Endometrium (tissue), 2 donors: ENCODE measurements around the gene GALNT15.
A peak's percentile ranks its signal among the peaks of the same experiment; 100 is the strongest.

ENCODE experiments used
- FAIRE-seq: peaks from 2 replicates; lab custom pipeline; 2012; peaks lifted over from hg19 to GRCh38; lab: Jason Lieb, UNC
- donor health status: control.
- donor health status: control.

Gene GALNT15

DNA sequence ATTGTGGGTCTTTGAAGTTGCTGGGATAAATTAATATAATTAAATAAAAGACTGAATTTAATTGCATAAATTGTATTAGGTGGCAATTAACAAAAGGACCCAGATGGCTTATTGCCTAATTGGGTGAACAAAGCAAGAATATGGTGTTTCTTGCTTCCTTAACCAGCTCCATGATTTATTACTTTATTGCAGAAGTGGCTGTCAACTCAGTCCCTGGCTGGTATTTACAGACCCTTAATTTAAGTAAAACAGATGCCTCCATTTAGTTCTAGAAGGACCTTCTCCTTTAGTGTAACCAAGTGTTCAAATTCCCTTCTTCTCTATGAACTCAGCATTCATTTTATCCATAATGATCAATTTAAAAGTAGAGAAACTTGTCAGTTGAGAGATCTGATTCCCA is 55.2 kb downstream of the GALNT15 start:
- FAIRE-seq = no peak

DNA sequence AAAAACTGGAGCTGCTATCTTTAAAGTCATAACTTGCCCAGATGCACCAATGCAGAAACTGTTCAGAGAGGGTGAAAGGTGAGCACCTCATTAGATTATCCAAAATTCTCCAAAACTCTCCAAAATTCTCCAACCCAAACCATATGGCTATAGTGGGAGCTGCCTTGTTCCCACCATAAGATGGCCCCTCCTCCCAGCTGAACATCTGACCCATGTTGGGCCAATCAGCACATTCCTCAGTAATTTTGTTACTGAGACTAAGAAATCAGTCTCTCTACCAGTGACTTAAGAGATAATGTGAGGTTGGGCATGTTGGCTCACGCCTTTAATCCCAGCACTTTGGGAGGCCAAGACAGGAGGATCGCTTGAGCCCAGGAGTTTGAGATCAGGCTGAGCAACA is 57.5 kb downstream of the GALNT15 start:
- no peak for FAIRE-seq

- no peak for FAIRE-seq
Measured at GRCh38 chr3:16233806-16234205, 59.3 kb downstream of the GALNT15 start.

DNA sequence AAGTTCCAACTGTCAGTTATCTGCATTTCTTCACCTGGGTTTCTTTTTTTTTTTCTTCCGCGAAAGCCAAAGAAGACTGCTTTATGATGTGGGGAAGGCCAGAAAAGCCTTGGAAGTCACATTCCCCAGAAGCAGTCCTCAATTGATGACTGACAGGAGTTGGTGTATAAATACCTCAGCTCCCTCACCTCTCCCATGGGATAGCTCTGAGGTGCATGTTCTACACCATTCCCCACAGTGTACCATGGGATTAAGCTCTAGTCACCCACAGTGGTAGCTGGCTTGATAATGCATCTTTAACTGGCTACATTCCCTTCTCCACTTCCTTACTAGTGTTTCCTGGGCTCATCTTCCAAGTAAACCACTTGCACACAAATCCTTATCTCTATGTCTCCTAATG is 59.8 kb downstream of the GALNT15 start:
- no peak for FAIRE-seq

DNA sequence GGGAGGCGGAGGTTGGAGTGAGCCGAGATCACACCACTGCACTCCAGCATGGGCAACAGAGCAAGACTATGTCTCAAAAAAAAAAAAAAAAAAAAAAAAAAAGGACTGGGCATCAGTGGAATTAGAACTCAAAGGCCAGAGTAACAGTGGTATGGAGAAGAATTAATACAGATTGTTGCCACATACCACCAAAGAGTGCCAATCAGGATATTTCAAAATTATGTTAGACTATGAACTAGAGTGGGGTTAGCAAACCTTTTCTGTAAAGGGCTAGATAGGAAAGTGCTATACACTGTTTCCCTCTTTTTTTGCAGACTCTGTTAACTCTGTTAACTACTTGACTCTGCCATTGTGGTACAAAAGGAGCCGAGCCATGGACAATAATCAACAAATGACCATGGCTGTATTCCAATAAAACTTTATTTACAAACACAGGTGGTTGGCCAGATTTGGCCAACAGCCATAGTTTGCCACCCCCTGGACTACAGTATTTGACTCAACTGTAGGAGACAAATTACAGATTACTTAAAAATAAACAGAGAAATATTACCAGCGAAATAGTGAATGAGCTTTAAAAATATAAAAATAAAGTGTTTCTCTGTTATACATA is 61.7 kb downstream of the GALNT15 start:
- FAIRE-seq = no peak

DNA sequence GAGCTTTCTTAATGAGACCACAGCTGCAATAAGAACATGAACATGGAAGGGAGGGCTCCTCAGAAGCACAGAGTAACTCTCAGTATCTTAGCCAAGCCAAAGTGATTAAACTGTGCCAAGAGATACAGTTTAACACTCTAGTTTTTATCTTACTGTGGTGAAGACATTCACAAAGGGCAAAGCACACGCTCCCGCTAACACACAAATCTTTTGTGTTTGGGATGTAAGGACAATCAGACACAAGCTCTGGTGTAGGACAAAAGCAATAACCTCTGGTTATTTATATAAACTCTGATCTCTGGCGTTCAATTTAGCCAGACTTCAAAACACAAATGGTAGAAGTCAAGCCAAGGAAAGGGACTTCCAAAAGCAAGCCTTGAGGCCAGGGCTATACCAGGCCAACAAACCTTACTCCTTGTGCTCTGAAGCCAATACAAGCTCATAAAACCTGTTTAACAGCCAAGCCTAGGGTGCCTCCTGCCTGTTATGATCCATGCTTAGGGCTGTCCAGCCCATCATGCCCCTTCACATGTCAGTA is 62.4 kb downstream of the GALNT15 start:
- FAIRE-seq = no peak

DNA sequence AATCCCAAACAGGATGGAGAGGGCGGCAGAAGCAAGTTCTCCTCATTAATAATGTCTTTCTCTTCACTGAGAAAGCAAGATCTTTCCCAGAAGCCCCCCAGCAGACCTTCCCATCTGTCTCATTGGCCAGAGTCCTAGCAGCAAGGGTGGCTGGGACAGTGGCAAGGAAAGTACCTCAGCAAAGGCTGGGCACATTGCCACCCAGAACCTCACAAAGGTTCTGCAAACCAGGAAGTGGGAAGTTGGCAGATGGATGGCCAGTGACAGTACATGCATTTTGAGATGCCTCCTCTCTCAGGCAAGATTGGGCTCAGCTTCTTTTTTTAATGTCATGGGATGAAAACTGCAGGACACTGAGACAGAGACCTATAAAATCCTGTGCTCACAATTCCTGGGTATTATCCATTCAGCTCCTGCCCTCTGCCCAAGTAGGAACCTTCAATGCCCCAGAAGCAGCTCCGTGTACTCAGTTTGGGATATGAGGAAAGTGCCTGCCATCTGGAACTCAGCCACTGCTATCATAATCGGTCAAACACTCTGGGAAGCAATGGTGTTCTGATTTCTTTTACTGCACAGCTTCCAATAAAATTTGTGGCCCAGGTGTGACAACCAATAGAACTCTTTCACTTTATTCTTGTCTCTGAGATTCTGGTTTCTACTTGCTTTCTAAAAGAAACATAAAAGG is 64.7 kb downstream of the GALNT15 start:
- no peak for FAIRE-seq

- no peak for FAIRE-seq
Measured at GRCh38 chr3:16239780-16240179, 65.3 kb downstream of the GALNT15 start.

- no peak for FAIRE-seq
Measured at GRCh38 chr3:16240229-16241023, 65.9 kb downstream of the GALNT15 start.

DNA sequence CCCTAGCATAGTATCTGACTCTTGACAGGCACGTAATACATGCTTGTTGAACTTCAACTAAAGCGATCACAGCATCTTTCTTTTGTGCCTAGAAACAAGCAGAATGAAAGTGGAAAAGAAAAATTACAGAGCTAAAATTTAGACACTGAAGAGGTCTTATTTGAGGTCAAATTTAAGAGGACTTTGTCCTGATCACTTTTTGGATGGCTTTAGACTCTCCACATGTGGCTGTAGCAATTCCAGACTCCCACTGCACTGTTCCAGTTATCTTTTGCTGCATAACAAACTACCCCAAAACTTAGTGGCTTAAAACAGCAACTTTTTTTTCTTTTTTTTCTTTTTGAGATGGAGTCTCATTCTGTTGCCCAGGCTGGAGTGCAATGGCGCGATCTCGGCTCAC is 66.7 kb downstream of the GALNT15 start:
- FAIRE-seq = no peak

DNA sequence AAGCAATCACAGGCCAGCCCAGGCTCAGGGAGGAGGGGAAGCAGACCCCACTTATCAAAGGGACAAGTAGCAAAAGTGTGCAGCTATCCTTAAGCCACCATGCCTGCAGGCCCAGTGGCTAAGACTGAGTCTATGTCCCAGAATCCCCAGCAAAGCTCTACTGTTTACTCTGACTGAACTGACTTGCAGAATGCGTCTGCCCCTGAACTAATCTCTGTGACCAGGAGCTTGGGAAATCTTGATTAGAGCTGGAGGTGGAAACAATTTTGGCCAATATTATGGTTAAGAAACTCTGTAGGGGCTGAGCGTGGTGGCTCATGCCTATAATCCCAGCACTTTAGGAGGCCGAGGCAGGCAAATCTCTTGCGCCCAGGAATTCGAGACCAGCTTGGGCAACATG is 67.7 kb downstream of the GALNT15 start:
- FAIRE-seq = no peak

DNA sequence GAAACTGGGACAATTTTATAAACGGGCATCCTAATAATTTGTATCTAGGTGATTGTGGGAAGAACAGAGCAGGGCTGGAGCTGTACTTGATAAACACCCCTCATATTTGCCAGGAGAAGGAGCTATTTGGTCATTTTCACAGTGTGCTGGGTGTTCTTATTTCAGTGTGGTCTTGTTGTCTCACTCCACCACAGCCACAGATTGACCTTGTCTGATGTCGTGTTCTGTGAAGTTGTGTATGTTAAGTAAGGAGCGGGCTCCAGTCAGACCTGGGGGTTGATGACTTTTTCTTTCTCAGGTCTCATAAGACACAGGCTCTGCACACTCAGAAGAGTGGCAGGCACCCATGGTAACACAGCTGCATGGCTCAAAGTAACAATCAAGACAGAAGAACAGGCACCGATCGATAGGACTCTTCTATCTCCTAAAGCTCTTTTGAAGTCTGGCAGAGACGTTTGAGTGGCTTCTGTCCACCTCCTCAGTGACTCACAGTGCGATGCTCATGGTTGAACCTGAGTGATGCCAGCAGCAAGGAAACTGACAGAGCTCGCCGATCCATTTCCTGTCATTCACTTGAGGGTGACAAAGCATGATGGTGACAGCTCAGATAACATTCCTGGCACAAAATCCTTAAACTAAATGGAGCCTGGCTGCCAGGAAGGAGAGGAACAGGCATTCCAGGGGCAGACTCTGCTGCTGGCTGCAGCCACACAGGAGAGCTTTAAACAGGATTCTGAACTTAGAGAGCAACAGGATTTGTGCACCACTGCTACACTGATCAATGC is 69.4 kb downstream of the GALNT15 start:
- no peak for FAIRE-seq

- no peak for FAIRE-seq
Measured at GRCh38 chr3:16245609-16246008, 71.1 kb downstream of the GALNT15 start.

DNA sequence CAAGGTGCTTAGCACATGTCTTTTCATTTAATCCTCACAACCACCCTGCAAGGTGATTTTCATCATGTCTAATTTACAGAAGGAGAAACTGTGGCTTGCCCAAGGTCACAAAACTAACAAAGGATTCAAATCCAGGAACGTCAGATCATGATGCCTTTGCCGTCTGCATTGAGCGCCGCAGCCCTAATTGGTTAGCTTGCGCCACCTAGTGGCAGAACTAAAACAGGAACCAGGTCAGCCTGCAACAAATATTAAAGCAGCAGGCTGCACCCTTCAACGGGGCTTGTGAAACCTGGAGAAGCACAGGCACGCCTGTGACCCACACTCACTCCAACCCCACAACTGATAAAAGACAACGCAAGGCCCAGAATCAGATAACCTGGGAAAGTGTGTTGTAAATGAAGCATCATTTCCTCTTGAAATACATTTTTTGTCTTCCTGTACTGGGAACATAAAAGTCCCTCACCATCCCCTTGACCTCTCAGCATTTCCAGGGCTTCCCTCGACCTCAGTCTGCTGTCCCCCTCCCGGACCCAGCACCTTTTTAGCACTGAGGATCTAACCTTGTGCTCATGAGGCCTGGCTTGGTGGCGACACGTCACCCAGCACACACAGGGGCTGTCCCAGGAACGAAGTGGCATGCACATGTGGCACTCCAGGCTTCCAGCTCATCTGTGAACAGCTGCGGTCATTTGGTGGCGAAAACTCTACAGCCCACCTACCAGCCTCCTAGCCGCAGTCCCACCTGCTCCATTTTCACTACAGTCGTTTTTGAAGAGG is 73.0 kb downstream of the GALNT15 start:
- peak; percentile 21 for FAIRE-seq

GRCh38 chr3:16248556-16248955 is 74.1 kb downstream of the GALNT15 start:
- no peak for FAIRE-seq

GRCh38 chr3:16249336-16249735 is 74.9 kb downstream of the GALNT15 start:
- FAIRE-seq = no peak

DNA sequence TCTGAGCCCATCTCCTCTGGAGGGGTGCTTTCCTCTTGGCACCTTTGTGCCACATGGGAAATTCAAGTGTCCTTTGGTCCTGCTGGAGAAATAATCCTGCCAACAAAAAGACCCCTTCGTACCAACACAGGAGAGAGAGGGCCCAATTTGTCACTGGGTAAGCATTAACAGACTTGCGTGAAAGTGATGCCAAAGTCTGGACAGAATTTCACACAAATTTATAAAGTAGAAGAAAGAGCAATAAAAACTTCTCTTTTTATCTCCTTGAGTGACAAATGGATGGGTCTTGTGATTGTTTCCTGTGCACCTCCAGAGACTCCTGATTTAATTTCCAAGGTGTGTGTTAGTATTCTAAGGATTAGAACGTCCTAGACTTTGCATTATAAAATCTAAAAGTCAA is 75.4 kb downstream of the GALNT15 start:
- no peak for FAIRE-seq

DNA sequence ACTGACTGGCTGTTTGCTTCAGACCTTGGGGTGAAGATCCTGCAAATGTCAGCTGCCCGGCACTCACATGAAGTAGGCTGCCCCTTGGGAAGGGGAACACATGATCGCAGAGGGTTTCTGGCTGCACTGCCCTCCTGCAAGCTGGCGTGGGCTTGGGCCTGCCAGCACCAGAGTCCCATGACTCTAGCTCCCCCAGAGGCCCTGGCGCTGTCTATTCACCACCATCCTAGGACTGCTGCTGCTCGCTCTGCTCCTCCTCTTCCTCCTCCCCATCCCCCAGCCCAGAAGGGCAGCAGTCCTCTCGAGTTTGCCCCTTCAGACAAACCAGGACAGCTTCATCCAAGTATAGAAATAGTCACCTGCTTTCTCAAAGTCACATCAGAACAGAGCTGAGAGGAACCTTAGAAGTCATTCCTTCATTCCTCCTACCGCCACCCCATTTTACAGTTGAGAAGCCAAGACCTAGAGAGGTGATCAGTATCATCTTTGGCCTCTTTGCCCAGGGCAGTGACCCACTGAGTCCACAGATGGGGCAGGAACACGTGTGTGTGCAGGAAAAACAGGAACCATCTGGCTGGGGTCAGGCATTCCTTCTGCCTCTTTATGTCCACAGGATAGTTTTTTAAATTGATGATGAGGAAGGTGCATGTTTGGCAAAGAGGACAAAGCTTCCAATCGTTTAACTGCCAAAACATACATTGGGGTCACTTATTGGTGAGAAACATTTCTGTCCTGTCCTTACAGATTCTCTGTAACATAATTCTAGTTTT is 77.0 kb downstream of the GALNT15 start:
- no peak for FAIRE-seq

DNA sequence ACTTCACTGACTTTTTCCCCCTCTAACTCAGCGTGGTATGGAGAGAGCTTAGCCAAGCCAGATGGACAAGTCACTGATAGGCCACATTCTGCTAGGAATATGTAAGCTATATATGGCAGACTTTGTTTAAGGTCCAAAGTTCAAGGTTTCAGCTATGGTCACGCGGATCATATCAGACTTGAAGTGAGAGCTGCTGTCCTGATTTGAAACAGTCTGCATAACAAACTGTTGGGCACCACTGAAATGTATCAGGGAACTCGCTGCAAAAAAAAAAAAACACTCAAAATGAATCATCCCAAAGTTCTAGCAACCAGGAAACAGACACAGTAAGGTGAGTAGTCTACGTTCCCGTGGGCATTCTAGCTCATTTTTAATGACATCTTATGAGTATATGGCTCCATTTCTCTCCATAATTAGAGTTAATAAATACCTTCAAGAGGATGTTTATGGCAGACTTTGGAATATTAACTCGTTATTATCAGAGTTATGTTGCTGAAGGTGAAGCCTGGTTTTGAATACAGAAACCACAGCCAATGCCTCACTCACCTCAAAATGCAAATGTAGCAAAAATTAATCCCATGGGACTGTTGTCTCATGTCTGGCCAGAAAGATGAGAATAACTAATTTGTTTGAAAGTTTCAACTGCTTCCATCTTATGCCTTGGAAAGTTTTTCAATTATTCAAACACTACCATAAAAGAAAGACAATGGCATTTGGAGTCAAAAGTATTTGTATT is 77.9 kb downstream of the GALNT15 start:
- FAIRE-seq = no peak

DNA sequence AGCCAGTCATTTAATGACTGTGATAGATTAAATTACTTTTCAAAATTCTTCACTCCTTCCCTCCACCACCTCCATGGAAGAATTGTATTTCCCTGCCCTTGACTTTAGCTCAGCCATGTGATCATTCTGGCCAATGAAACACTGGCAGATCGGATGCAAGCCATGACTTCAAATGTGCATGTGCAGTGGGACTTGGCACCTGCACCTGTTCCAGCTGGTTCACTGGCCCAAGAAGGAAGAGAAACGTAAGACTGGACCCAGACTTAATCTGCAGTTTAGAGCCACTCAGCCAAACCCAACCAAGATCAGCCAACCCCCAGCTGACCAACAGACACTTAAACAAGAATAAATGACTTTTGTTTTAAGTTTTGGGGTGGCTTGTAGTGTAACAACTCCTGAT is 78.5 kb downstream of the GALNT15 start:
- FAIRE-seq = no peak
